NB4 (cell line): Measurements from ENCODE around the gene SEPHS1.

Experiments
- DNase-seq: peaks from one replicate; pipeline ENCODE4 v3.0.0; 2010; ENCODE audit warnings: low read depth
- H3K4me3 ChIP-seq: one replicate; pipeline ENCODE4 v1.5.1; 2011; ENCODE audit warnings: mild to moderate bottlenecking, low read depth, low read length, moderate library complexity
- MYC ChIP-seq: IDR thresholded peaks from 2 replicates; pipeline ENCODE4 v1.6.1; 2011; ENCODE audit warnings: low read depth, low read length
- POLR2A ChIP-seq: IDR thresholded peaks from 2 replicates; pipeline ENCODE4 v1.6.1; 2011; ENCODE audit warnings: mild to moderate bottlenecking; ENCODE audit not compliant: insufficient read length; ENCODE audit errors: extremely low read depth
- TF ChIP-seq, protein P1 (sequence below): IDR thresholded peaks from 2 replicates; pipeline ENCODE4 v1.6.1; 2011; ENCODE audit warnings: low read depth, low read length
- TF ChIP-seq, protein P2 (sequence below): IDR thresholded peaks from one replicate; pipeline ENCODE4 v1.5.1; 2012; ENCODE audit warnings: low read depth, low read length

SEPHS1 gene

DNA sequence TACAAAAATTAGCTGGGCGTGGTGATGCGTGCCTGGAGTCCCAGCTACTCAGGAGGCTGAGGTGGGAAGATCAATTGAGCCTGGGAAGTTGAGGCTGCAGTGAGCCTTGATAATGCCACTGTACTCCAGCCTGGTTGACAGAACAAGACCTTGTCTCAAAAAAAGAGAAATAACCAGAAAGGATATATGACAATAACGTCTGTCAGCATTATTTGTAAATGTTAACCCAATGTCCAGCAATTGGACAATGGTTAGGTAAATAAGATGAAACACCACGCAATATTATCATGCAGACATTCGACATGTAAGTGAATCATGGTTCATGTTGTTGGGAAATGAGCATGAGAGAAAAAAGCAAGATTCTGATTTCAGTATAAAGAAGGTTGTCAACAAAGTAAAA, 44.6 kb upstream of the SEPHS1 start:
- TF ChIP-seq, protein P1, sequence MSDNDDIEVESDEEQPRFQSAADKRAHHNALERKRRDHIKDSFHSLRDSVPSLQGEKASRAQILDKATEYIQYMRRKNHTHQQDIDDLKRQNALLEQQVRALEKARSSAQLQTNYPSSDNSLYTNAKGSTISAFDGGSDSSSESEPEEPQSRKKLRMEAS = no peak
- TF ChIP-seq MYC = no peak
- TF ChIP-seq, protein P2, sequence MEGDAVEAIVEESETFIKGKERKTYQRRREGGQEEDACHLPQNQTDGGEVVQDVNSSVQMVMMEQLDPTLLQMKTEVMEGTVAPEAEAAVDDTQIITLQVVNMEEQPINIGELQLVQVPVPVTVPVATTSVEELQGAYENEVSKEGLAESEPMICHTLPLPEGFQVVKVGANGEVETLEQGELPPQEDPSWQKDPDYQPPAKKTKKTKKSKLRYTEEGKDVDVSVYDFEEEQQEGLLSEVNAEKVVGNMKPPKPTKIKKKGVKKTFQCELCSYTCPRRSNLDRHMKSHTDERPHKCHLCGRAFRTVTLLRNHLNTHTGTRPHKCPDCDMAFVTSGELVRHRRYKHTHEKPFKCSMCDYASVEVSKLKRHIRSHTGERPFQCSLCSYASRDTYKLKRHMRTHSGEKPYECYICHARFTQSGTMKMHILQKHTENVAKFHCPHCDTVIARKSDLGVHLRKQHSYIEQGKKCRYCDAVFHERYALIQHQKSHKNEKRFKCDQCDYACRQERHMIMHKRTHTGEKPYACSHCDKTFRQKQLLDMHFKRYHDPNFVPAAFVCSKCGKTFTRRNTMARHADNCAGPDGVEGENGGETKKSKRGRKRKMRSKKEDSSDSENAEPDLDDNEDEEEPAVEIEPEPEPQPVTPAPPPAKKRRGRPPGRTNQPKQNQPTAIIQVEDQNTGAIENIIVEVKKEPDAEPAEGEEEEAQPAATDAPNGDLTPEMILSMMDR = no peak
- TF ChIP-seq POLR2A = no peak

DNA sequence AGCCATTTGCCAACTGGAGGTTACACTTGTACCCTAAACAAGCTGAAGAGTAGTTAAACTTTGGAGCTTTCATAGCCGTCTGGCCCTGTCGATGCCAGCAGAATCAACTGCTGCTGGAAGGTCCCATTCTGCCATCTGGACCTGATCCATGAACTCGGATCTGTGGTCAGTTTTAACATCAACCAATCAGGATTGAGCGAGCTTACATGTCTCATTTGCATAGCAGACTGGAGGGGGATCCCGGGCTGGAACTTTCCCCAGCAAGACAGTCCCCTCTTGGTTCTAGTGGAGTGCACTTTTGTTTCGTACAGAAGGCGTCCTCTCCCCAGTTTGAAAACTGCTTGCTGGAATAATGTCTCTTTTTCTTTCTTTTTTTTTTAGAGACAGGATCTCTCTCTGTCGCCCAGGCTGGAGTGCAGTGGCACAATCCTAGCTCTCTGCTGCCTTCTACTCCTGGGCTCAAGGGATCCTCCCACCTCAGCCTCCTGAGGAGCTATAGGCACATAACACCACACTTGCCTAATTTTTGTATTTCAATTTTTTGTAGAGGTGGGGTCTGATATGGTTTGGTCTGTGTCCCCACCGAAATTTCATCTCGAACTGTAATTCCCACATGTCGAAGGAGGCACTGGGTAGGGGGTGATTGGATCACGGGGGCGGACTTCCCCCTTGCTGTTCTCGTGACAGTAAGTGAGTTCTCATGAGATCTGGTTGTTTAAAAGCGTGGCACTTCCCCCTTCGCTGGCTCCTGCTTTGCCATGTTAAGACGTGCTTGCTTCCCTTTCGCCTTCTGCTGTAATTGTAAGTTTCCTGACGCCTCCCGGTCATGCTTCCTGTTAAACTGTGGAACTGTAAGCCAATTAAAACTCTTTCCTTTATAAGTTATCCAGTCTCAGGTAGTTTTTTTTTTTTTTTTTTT, 42.8 kb upstream of the SEPHS1 start:
- no peak overlapping the region for H3K4me3 ChIP-seq
- TF ChIP-seq POLR2A = no peak
- TF ChIP-seq MYC = no peak
- TF ChIP-seq, protein P2 = no peak
- DNase-seq = peak; percentile 26

More for the DNA sequence above, 44.6 kb upstream of the SEPHS1 start:
- no peak overlapping the region for H3K4me3 ChIP-seq
- no peak for DNase-seq

DNA sequence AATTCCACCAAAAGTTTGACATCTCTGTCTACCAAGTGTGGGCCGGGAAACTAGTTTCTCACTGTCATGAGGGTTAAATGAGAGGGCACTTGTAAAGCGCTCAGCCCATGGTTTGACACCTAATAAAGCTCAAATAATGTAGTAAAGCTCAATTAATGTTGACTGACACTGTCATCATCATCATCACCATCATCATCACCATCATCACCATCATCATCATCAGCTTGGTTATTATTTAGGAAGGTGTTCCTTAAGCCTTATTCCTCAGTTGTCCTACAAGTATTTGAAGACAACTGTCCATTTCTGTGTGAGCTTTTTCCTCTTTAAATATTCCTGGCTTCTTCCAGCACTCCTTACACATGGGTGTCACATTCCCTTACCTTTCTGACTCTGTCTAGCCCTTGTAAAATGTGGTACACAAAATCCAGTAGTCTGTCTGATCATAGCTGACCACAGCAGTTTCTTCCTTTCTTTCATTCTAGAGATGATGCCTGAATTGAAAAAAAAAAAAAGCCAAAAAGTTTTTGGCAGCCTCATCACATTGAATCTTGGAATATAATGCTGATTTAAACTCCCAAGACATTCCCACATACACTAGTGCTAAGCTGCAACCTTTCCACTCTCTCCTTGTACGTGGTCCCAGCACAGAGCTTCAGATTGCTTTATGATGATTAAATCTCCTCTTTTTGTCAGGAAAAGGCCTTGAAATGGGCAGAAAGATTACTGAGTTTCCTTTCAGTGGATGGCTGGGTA, 40.6 kb upstream of the SEPHS1 start:
- no peak for DNase-seq
- no peak overlapping the region for H3K4me3 ChIP-seq
- TF ChIP-seq POLR2A (no peak), MYC (no peak)
- TF ChIP-seq, protein P1 = no peak
- TF ChIP-seq, protein P2 = no peak

DNA sequence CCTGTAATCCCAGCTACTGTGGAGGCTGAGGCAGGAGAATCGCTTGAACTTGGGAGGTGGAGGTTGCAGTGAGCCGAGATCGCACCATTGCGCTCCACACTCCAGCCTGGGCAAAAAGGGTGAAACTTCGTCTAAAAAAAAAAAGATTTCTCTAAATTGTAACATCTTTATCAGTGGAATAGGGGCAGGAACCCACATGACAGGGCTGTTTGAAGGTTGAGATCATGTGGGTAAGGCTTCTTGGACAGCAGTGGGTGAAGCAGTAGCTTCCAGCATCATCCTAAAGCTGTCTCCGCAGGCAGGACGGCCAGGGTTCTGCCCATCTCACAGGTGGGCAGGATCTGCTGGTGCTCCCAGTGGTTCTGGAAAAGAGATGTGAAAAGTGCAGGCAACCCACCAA, 37.9 kb upstream of the SEPHS1 start:
- H3K4me3 ChIP-seq = no peak overlapping the region
- TF ChIP-seq, protein P2 = no peak
- TF ChIP-seq POLR2A (no peak), MYC (no peak)
- TF ChIP-seq, protein P1 = no peak

DNA sequence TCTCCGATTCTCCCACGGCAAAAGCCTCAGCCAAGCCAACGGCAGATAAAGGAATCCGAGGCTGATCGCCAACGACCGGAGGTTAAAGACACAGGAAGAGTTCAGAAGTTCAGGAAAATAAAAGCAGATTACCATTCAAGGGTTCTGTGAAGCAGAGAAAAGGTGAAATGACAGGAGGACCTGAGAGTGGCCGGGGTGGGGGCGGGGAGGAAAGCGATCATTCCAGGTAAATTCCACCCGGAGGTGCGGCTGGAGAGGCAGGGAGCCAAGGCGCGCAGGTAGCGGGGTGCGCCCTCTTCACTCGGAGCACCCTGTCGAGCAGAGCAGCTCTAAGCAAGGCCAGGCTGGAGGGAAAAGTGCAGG, 35.3 kb upstream of the SEPHS1 start:
- TF ChIP-seq, protein P2 = no peak
- TF ChIP-seq, protein P1 = no peak
- no peak for DNase-seq
- no peak overlapping the region for H3K4me3 ChIP-seq

More for the DNA sequence above, 37.9 kb upstream of the SEPHS1 start:
- DNase-seq = no peak
